ENCODE data around the gene OR8K5. TPM values are rescaled to one million over a fixed set of nuclear protein-coding genes. Genes with fewer than 3 reads are reported as not detected.

The OR8K5 gene
- total and polyA plus RNA-seq, 4 donors: not detected

GRCh38 chr11:56152333-56152732, 7.8 kb downstream of the OR8K5 start:
- no peak overlapping the region for H3K27ac ChIP-seq (ENCODE audit: low read depth in 1 of 2, low read length in 2 of 2)
- peaks cover 0 to 7% (median under 1%) of the 10 kb centered on the region in 4 donors for H3K9me3 ChIP-seq (ENCODE audit: control insufficient read depth in 4 of 4, low read length in 3 of 4)
- H3K4me3 ChIP-seq (ENCODE audit: low read depth in 1 of 3, low read length in 3 of 3): no peak overlapping the region
- H3K9ac ChIP-seq (ENCODE audit: low read depth in 1 of 2, low read length in 2 of 2): no peak overlapping the region
- no peaks in the 10 kb centered on the region for H3K27me3 ChIP-seq (ENCODE audit: control insufficient read depth in 4 of 4, insufficient read depth in 4 of 4, low read length in 3 of 4)
- 89% methylated on average over 15 of the region's 15 CpGs for WGBS
- no peaks in the 10 kb centered on the region for H3K4me1 ChIP-seq (ENCODE audit: control insufficient read depth in 4 of 4, insufficient read depth in 4 of 4, low read length in 3 of 4)
- DNase-seq (ENCODE audit: low spot score): no peak
- TF ChIP-seq YY1 (IDR thresholded peaks at IDR 0.05) (no peak), EGR1 (IDR thresholded peaks at IDR 0.05; ENCODE audit: low read depth in 2 of 2) (no peak), SP1 (IDR thresholded peaks at IDR 0.05) (no peak), HNF4A (conservative IDR thresholded peaks at IDR 0.05) (no peak), MAX (IDR thresholded peaks at IDR 0.05) (no peak), HNF4G (IDR thresholded peaks at IDR 0.05) (no peak), GABPA (IDR thresholded peaks at IDR 0.05 in 1 of 2, conservative IDR thresholded peaks at IDR 0.05 in 1 of 2) (no peak), REST (IDR thresholded peaks at IDR 0.05) (no peak), ATF3 (IDR thresholded peaks at IDR 0.05) (no peak), NR2F2 (IDR thresholded peaks at IDR 0.05) (no peak), ZBTB33 (IDR thresholded peaks at IDR 0.05) (no peak)
- no peaks in the 10 kb centered on the region for H3K36me3 ChIP-seq (ENCODE audit: control insufficient read depth in 4 of 4, insufficient read depth in 3 of 4, low read depth in 1 of 4, low read length in 3 of 4)

GRCh38 chr11:56151376-56151775, 8.7 kb downstream of the OR8K5 start:
- Histone ChIP-seq H3K9me3 (ENCODE audit: control insufficient read depth in 4 of 4, low read length in 3 of 4) (peaks cover 0 to 7% (median under 1%) of the 10 kb centered on the region in 4 donors), H3K9ac (ENCODE audit: low read depth in 1 of 2, low read length in 2 of 2) (no peak overlapping the region), H3K4me1 (ENCODE audit: control insufficient read depth in 4 of 4, insufficient read depth in 4 of 4, low read length in 3 of 4) (no peaks in the 10 kb centered on the region), H3K36me3 (ENCODE audit: control insufficient read depth in 4 of 4, insufficient read depth in 3 of 4, low read depth in 1 of 4, low read length in 3 of 4) (no peaks in the 10 kb centered on the region), H3K4me3 (ENCODE audit: low read depth in 1 of 3, low read length in 3 of 3) (no peak overlapping the region), H3K27ac (ENCODE audit: low read depth in 1 of 2, low read length in 2 of 2) (no peak overlapping the region), H3K27me3 (ENCODE audit: control insufficient read depth in 4 of 4, insufficient read depth in 4 of 4, low read length in 3 of 4) (no peaks in the 10 kb centered on the region)
- WGBS: 55% methylated on average over 1 of the region's 1 CpG
- DNase-seq (ENCODE audit: low spot score): no peak
- no peak for TF ChIP-seq CTCF (IDR thresholded peaks at IDR 0.05; ENCODE audit: low read depth, low read length, missing input control)
- no peak for TF ChIP-seq RAD21 (IDR thresholded peaks at IDR 0.05)
- no peak for TF ChIP-seq FOXA1 (IDR thresholded peaks at IDR 0.05)
- TF ChIP-seq REST (IDR thresholded peaks at IDR 0.05): no peak
- TF ChIP-seq TAF1 (conservative IDR thresholded peaks at IDR 0.05): no peak
- no peak for TF ChIP-seq ZBTB33 (IDR thresholded peaks at IDR 0.05)
- TF ChIP-seq RXRA (IDR thresholded peaks at IDR 0.05): no peak
- TF ChIP-seq NR2F2 (IDR thresholded peaks at IDR 0.05): no peak
- no peak for TF ChIP-seq HNF4A (conservative IDR thresholded peaks at IDR 0.05)
- no peak for TF ChIP-seq YY1 (IDR thresholded peaks at IDR 0.05)
- no peak for TF ChIP-seq GABPA (IDR thresholded peaks at IDR 0.05 in 1 of 2, conservative IDR thresholded peaks at IDR 0.05 in 1 of 2)
- TF ChIP-seq MAX (IDR thresholded peaks at IDR 0.05): no peak
- no peak for TF ChIP-seq HNF4G (IDR thresholded peaks at IDR 0.05)
- no peak for TF ChIP-seq EGR1 (IDR thresholded peaks at IDR 0.05; ENCODE audit: low read depth in 2 of 2)

Data from liver (tissue), 9 donors.